Ectodermal cell (in vitro differentiated cells): Measurements from ENCODE around the gene APC2.
"Not testable (repeated sequence)": the region's sequence is repeated elsewhere in the genome, so short reads cannot be mapped to it uniquely, and the experiment has no call there.

Experiments
- H3K27ac ChIP-seq: 2 replicates; pipeline ENCODE4 v1.7.0; 2013; ENCODE audit warnings: mild to moderate bottlenecking, low read depth, low read length; ENCODE audit not compliant: insufficient read depth, poor library complexity, severe bottlenecking
- H3K27me3 ChIP-seq: 2 replicates; pipeline ENCODE4 v1.7.0; 2013; ENCODE audit warnings: mild to moderate bottlenecking, low read length; ENCODE audit not compliant: insufficient read depth, control insufficient read depth, poor library complexity, severe bottlenecking
- H3K36me3 ChIP-seq: one replicate; pipeline ENCODE4 v1.7.0; 2013; ENCODE audit warnings: low read length; ENCODE audit not compliant: control insufficient read depth, insufficient read depth
- H3K4me1 ChIP-seq: one replicate; pipeline ENCODE4 v1.7.0; 2013; ENCODE audit warnings: low read length; ENCODE audit not compliant: control insufficient read depth, insufficient read depth
- H3K4me3 ChIP-seq: 2 replicates; pipeline ENCODE4 v1.7.0; 2013; ENCODE audit warnings: low read depth, low read length, control low read depth; ENCODE audit not compliant: insufficient read depth
- H3K9me3 ChIP-seq: 2 replicates; pipeline ENCODE4 v1.7.0; 2013; ENCODE audit warnings: mild to moderate bottlenecking, low read length, moderate library complexity; ENCODE audit not compliant: control insufficient read depth
- WGBS, 2 experiments: methylation state at CpG; one replicate each; pipeline ENCODE4 v1.1.7; 2013; ENCODE audit warnings: missing lambda C conversion rate in 2 of 2; 5-methylcytosine and 5-hydroxymethylcytosine counted together

Gene APC2

DNA sequence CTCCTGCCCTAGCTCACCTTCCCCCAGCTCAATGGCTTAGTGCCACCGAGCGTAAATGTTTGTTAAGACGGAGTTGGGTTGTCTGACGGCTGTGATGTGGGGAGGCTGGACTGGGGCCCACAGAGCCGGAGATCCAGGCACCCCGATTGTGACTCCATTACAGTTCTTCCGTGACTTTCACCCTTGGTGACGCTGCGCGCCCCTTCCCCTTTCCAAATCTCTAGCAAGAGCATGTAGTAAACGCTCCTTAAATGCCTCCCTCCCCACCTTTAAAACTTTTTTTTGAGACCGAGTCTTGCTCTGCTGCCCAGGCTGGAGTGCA lies 41.9 kb downstream of the APC2 start:
- Histone ChIP-seq H3K9me3 (no peaks in the 10 kb centered on the region), H3K4me3 (peak overlapping the region; percentile 40), H3K27ac (no peak overlapping the region), H3K4me1 (peaks cover 8% of the 10 kb centered on the region), H3K36me3 (no peaks in the 10 kb centered on the region), H3K27me3 (peaks cover 34% of the 10 kb centered on the region)
- WGBS, 2 experiments: 80 to 81% methylated on average over 12 of the region's 12 CpGs

DNA sequence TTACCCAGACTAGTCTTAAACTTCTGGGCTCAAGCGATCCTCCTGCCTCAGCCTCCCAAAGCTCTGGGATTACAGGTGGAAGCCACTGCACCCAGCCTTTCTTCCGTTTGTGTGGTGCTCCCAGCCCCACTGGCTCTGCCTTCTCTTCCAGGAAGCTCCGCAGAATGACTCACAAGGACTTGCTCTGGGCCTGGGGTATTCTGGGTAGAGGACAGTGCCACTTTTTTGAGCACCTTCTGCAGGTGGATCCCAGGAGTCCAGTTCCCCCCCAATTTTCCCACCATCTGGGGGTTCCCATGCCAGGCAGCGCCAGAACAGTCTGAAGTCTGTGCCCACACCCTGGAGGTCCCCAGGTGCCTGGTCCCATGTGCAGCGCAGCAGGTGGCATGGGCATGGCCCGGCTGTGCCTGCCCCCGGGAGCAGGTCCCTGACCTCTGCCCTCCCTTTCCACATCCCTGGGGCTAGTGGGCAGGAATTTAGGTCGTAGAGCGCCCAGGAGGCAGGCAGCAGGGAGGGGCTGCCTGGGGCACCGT lies 42.6 kb downstream of the APC2 start:
- 75 to 77% methylated on average over 10 of the region's 10 CpGs for WGBS, 2 experiments
- Histone ChIP-seq H3K27ac (no peak overlapping the region), H3K4me3 (no peak overlapping the region), H3K27me3 (peaks cover 34% of the 10 kb centered on the region), H3K4me1 (peaks cover 9% of the 10 kb centered on the region), H3K9me3 (no peaks in the 10 kb centered on the region), H3K36me3 (no peaks in the 10 kb centered on the region)

DNA sequence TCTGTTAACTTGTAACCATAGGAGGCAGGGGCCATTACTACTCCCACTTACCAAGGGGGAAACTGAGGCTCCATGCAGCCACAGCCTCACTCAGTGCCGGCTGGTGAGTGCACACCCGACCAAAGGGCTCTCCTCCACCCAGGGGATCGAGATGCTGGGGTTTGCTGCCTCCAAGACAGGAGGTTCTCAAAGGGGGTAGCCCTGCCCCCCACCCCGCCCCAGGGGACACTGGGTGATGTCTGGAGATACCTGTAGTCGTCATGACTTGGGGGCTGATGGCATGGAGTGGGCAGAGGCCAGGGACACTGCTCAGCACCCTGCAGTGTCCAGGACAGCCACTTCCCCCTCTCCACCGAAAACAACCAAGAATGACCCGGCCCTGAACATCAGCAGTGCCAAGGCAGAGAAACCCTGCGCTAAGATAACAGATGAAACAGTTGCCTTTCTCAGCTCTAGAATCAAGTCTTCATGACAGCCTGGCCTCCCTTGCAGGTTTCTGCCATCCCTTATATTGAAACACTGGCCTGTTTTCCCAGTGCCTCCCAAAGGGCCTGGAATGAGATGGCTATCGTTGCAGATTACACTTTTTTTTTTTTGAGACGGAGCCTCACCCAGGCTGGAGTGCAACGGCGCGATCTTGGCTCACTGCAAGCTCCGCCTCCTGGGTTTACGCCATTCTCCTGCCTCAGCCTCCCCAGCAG lies 44.3 kb downstream of the APC2 start:
- Histone ChIP-seq H3K9me3 (no peaks in the 10 kb centered on the region), H3K36me3 (no peaks in the 10 kb centered on the region), H3K4me1 (peaks cover 14% of the 10 kb centered on the region), H3K27ac (no peak overlapping the region), H3K27me3 (peaks cover 34% of the 10 kb centered on the region), H3K4me3 (no peak overlapping the region)
- 76 to 80% methylated on average over 15 of the region's 15 CpGs for WGBS, 2 experiments

DNA sequence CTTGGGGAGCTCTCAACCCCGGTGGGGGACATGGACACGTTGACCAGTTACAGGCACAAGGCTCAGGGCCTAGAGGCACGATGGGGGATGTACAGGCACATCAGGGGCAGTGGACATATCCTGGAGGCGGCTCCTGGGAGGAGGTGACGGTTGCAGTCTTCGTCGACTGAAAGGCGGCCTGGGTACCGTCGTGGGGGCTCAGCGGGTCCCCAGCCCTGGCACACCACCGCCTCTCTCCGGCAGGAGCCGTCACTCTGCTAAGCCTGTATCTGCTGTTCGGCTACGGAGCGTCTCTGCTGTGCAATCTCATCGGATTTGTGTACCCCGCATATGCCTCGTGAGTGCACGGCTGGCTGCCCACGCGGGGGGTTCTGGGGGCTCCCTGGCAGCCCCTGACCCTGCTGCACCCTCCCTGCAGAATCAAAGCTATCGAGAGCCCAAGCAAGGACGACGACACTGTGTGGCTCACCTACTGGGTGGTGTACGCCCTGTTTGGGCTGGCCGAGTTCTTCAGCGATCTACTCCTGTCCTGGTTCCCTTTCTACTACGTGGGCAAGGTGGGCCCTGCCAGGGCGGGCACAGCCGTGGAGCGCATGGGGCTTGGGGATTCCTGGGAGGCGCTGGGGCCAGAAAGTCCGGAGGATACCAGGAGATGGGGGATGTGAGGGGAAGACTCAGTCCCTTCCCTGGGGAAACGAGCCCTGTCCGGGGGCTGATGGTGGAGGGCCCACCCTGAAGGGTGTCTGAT lies 45.3 kb downstream of the APC2 start:
- 86 to 87% methylated on average over 37 of the region's 37 CpGs for WGBS, 2 experiments
- Histone ChIP-seq H3K36me3 (no peaks in the 10 kb centered on the region), H3K27ac (no peak overlapping the region), H3K4me3 (no peak overlapping the region), H3K27me3 (peaks cover 34% of the 10 kb centered on the region), H3K4me1 (peaks cover 6% of the 10 kb centered on the region), H3K9me3 (no peaks in the 10 kb centered on the region)

DNA sequence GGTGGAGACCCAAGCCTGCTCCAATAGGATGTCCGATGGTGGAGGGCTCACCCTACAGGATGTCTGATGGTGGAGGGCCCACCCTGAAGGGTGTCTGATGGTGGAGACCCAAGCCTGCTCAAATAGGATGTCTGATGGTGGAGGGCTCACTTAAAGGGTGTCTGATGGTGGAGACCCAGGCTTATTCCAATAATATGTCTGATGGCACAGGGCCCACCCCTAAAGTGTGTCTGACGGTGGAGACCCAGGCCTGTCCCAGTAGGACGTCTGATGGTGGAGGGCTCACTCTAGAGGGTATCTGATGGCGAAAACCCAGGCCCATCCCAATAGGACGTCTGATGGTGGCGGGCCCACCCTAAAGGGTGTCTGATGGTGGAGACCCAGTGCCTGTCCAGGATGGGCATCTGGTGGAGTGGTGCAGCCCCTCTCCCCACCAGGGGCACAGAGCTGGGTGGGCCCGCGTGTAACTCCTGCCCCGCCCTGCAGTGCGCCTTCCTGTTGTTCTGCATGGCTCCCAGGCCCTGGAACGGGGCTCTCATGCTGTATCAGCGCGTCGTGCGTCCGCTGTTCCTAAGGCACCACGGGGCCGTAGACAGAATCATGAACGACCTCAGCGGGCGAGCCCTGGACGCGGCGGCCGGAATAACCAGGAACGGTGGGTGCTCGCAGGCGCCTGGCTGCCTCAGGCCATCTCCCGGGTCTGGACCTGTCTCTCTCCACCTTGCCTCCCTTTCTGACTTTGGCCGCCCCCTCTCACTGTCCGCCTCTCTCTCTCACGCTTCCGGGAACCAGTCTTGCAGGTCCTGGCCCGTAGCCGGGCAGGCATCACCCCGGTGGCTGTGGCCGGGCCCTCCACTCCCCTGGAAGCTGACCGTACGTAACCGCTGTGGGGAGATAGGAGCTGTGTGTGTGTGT lies 46.1 kb downstream of the APC2 start:
- peaks cover 6% of the 10 kb centered on the region for H3K4me1 ChIP-seq
- no peaks in the 10 kb centered on the region for H3K9me3 ChIP-seq
- H3K36me3 ChIP-seq: no peaks in the 10 kb centered on the region
- 90 to 91% methylated on average over 40 of the region's 40 CpGs for WGBS, 2 experiments
- no peak overlapping the region for H3K27ac ChIP-seq
- H3K27me3 ChIP-seq: peaks cover 33% of the 10 kb centered on the region
- H3K4me3 ChIP-seq: no peak overlapping the region

DNA sequence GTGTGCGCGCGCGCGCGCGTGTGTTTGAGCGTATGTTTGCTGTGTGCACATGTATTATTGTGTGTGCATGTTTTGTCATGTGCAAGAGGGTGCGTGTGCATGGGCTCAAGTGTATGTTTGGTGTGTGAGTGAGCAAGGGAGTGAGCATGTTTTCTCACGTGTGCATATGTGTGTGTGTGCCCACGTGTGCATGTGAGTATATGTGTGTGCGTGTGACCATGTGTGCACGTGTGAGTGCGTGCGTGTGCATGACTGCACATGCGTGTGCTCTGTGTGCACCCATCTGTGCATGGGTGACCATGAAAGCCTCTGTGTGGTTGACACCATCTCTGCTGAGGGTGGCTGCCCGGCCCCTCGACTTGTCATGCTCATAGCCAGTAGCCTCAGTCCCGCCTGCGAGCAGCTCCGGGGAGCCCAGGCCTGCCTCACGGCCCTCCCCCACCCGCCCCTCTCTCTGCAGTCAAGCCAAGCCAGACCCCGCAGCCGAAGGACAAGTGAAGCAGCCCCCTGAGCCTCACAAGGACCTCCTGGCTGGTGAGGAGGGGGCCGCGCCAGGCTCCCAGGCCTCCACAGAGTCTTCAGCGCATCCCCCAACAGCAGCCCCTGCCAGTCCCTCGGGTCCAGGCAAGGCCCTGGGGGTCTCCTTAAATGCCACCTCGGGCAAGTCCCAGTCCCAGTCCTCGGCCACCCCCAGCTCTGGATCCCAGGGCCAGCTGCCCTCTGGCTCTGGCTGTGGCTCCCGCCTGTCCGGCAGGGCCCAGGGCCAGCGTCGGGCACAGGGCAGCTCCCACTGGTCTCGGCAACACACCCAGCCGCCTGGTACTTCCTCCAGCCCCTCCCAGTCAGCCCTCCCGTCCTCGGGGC lies 47.0 kb downstream of the APC2 start:
- WGBS, 2 experiments: 86% methylated on average over 39 of the region's 39 CpGs
- H3K4me3 ChIP-seq: no peak overlapping the region
- H3K27ac ChIP-seq: no peak overlapping the region

DNA sequence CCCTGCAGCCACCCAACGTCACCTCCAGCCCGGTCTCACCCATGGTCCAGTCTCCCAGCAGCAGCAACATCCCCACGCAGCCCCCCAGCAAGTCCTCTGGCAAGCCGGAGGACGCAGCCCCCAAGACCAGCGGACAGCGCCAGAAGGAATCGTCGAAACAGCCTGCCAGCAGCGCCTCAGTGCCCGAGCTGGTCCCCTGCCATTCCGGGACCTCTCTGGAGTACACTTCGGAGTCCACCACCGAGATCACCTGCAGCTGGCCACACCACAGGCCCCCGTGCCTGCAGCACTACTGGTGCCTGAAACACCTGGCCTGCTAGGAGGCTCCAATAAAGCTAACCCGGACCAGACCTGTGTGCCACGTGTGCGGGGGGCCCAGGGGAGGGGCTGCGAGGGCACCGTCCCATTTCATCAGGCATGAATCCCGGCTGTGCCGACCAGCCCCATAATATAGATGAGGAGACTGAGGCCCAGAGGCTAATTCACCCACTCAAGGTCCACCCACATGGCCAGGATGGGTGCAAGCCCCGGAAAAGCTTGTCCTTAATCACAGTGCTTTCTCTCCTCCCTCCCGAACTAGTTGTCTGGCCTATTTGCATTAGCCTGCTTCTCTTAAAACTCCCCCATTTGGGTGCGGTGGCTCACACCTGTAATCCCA lies 47.8 kb downstream of the APC2 start:
- 87 to 89% methylated on average over 25 of the region's 25 CpGs for WGBS, 2 experiments
- Histone ChIP-seq H3K27ac (no peak overlapping the region), H3K4me3 (no peak overlapping the region), H3K9me3 (no peaks in the 10 kb centered on the region), H3K27me3 (peaks cover 19% of the 10 kb centered on the region), H3K4me1 (peaks cover 6% of the 10 kb centered on the region), H3K36me3 (no peaks in the 10 kb centered on the region)

More for the DNA sequence above, 47.0 kb downstream of the APC2 start:
- Histone ChIP-seq H3K9me3 (no peaks in the 10 kb centered on the region), H3K27me3 (peaks cover 24% of the 10 kb centered on the region), H3K36me3 (no peaks in the 10 kb centered on the region), H3K4me1 (peaks cover 6% of the 10 kb centered on the region)

DNA sequence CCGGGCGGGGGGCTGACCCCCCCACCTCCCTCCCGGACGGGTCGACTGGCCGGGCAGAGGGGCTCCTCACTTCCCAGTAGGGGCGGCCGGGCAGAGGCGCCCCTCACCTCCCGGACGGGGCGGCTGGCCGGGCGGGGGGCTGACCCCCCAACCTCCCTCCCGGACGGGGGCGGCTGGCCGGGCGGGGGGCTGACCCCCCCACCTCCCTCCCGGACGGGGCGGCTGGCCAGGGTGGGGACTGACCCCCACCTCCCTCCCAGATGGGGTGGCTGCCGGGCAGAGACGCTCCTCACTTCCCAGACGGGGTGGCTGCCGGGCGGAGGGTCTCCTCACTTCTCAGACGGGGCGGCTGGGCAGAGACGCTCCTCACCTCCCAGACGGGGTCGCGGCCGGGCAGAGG lies 49.3 kb downstream of the APC2 start:
- H3K9me3 ChIP-seq, H3K4me3 ChIP-seq, H3K36me3 ChIP-seq, H3K27ac ChIP-seq, H3K4me1 ChIP-seq: not testable (repeated sequence)
- peaks cover 19% of the 10 kb centered on the region for H3K27me3 ChIP-seq
- WGBS, 2 experiments: 95 to 96% methylated on average over 11 to 34 of the region's 34 CpGs

DNA sequence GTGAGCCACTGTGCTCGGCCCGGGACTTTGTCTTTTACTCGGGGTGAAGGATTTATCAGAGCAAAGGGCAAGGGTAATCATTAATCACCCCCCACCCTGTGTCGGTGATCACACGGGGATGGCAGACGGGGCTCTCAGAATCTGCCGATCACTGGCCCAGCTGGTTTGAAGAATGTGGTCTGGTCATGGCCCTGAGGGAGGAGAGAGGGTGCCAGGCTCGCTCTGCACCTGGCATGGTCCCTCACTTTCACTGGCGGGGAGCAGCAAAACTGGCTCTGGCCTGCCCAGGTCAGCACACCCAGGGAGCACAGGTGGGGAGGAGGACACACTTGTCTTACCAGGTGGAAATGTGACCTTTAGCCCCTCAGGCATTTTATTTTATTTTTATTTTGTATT lies 51.3 kb downstream of the APC2 start:
- Histone ChIP-seq H3K9me3 (no peaks in the 10 kb centered on the region), H3K4me1 (peaks cover 6% of the 10 kb centered on the region), H3K36me3 (no peaks in the 10 kb centered on the region), H3K27me3 (peaks cover 28% of the 10 kb centered on the region), H3K4me3 (no peak overlapping the region), H3K27ac (no peak overlapping the region)
- 91 to 92% methylated on average over 9 of the region's 9 CpGs for WGBS, 2 experiments
